Measurements from ENCODE around the gene FAM89B.

DNA sequence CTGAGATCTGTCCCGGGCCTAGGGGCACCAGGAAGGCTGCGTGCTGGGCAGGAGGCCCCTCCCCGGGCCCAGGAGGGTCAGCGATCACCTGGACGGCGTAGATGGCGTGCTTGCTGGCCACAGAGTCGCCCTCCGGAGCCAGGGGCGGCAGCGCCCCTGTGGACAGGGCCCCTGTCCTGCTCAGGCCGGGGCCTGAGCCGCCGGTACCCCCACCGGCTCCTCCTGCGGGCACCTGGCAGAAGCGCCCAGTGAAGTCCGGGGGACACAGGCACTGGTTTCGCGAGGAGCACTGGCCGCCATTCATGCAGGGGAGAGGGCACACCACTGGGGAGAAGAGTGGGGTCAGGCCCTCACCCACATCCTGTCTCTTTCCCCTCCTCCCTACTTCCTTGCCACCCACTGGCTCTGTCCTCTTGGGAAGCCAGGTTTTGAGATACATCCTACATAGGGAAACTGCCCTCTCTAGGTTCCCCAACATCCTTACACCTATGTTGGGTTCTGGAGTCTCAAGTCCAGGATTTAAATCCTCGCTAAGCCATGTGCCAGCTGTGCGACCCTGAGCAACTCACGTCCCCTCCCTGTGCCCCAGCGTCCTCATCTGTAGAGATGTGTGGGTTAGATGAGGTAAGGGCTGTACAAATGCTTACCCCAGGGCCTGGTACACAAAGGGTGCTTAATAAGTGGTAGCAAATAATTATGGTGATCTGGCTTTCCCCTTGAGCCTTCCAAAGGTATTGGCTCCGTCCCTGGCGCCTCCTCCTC lies 18.1 kb upstream of the FAM89B start:
- TF ChIP-seq, protein P1, sequence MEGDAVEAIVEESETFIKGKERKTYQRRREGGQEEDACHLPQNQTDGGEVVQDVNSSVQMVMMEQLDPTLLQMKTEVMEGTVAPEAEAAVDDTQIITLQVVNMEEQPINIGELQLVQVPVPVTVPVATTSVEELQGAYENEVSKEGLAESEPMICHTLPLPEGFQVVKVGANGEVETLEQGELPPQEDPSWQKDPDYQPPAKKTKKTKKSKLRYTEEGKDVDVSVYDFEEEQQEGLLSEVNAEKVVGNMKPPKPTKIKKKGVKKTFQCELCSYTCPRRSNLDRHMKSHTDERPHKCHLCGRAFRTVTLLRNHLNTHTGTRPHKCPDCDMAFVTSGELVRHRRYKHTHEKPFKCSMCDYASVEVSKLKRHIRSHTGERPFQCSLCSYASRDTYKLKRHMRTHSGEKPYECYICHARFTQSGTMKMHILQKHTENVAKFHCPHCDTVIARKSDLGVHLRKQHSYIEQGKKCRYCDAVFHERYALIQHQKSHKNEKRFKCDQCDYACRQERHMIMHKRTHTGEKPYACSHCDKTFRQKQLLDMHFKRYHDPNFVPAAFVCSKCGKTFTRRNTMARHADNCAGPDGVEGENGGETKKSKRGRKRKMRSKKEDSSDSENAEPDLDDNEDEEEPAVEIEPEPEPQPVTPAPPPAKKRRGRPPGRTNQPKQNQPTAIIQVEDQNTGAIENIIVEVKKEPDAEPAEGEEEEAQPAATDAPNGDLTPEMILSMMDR (IDR thresholded peaks at IDR 0.05) = no peak
- no peak for TF ChIP-seq POLR2A (IDR thresholded peaks at IDR 0.05)
